ENCODE measurements around the gene ENTREP3. TPM values are rescaled to one million over a fixed set of nuclear protein-coding genes. Genes with fewer than 3 reads are reported as not detected.
"Not testable (repeated sequence)": the region's sequence is repeated elsewhere in the genome, so short reads cannot be mapped to it uniquely, and the experiment has no call there.

The ENTREP3 gene
- total RNA-seq, 1 donor = 7.8 TPM

DNA sequence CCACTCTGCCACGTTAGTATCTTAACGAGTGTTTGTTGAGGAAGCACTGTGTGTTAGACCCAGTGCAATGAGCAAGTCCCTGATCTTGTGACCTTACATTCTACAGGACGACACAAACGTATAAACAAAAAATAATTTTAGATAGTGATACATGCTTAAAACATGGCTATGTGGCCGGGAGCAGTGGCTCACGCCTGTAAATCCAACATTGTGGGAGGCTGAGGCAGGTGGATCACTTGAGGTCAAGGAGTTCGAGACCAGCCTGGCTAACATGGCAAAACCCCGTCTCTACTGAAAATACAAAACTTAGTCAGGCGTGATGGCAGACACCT is 27.2 kb downstream of the ENTREP3 start:
- no peak for DNase-seq (ENCODE audit: low read depth)
- H3K4me3 ChIP-seq (ENCODE audit: low read depth, low read length) = peak overlapping the region; percentile 56
- TF ChIP-seq, protein P1, sequence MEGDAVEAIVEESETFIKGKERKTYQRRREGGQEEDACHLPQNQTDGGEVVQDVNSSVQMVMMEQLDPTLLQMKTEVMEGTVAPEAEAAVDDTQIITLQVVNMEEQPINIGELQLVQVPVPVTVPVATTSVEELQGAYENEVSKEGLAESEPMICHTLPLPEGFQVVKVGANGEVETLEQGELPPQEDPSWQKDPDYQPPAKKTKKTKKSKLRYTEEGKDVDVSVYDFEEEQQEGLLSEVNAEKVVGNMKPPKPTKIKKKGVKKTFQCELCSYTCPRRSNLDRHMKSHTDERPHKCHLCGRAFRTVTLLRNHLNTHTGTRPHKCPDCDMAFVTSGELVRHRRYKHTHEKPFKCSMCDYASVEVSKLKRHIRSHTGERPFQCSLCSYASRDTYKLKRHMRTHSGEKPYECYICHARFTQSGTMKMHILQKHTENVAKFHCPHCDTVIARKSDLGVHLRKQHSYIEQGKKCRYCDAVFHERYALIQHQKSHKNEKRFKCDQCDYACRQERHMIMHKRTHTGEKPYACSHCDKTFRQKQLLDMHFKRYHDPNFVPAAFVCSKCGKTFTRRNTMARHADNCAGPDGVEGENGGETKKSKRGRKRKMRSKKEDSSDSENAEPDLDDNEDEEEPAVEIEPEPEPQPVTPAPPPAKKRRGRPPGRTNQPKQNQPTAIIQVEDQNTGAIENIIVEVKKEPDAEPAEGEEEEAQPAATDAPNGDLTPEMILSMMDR (IDR thresholded peaks at IDR 0.05; ENCODE audit: insufficient read depth, low read depth, low read length) = no peak

- TF ChIP-seq, protein P1 (IDR thresholded peaks at IDR 0.05; ENCODE audit: insufficient read depth, low read depth, low read length) = no peak
- peak; percentile 99 for DNase-seq (ENCODE audit: low read depth)
- peak overlapping the region; percentile 72 for H3K4me3 ChIP-seq (ENCODE audit: low read depth, low read length)
Observed at GRCh38 chr1:155227261-155228095, 27.8 kb downstream of the ENTREP3 start.

DNA sequence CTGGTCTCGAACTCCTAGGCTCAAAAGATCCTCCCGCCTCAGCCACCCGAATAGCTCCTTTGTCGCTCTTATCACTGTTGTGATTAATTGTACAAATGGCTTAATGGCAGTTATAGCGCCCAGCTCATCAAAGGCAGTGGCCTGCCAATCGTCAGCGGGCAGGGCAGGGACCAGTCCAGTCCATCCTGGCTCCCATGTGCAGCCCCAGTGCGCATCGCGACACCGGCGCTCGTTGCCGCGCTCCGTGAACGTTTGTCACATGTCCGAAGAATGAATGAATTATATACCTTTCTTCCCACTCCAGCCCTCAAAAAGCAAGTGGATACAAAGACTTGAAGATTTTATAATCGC is 28.4 kb downstream of the ENTREP3 start:
- TF ChIP-seq, protein P1 (IDR thresholded peaks at IDR 0.05; ENCODE audit: insufficient read depth, low read depth, low read length) = no peak
- H3K4me3 ChIP-seq (ENCODE audit: low read depth, low read length) = peak overlapping the region; percentile 72
- peak; percentile 37 for DNase-seq (ENCODE audit: low read depth)

GRCh38 chr1:155226188-155226909 is 28.9 kb downstream of the ENTREP3 start:
- TF ChIP-seq, protein P1 (IDR thresholded peaks at IDR 0.05; ENCODE audit: insufficient read depth, low read depth, low read length) = peak; percentile 69
- peak overlapping the region; percentile 72 for H3K4me3 ChIP-seq (ENCODE audit: low read depth, low read length)
- DNase-seq (ENCODE audit: low read depth) = peak; percentile 90

DNA sequence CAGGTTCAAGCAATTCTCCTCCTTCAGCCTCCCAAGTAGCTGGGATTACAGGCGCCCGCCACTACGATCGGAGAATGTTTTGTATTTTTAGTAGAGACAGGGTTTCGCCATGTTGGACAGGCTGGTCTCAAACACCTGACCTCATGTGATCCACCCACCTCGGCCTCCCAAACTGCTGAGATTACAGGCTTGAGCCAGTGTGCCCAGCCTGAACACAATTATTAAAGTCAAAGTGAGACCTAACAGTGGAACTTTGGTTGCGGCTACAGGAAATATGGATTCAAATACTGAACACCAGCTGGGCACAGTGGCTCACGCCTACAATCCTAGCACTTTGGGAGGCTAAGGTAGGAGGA is 29.9 kb downstream of the ENTREP3 start:
- not testable (repeated sequence) for DNase-seq (ENCODE audit: low read depth); H3K4me3 ChIP-seq (ENCODE audit: low read depth, low read length)

DNA sequence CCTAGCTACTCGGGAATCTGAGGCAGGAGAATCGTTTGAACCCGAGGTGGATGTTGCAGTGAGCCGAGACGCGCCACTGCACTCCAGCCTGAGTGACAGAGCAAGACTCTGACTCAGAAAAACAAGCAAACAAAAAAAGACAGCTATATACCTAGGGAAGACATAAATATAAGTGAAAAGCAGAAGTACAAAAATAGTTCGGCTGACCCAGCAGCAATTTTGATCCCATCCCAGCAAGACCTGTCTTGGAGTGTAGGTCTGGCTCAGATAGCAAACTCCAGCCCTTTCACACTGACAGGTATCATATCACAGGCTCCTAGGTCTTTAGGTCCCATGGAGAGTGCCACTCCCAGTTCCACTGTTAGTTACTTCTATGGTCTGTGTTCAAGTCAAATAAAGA is 32.2 kb downstream of the ENTREP3 start:
- no peak for DNase-seq (ENCODE audit: low read depth)
- H3K4me3 ChIP-seq (ENCODE audit: low read depth, low read length) = no peak overlapping the region
- TF ChIP-seq, protein P1 (IDR thresholded peaks at IDR 0.05; ENCODE audit: insufficient read depth, low read depth, low read length) = no peak

DNA sequence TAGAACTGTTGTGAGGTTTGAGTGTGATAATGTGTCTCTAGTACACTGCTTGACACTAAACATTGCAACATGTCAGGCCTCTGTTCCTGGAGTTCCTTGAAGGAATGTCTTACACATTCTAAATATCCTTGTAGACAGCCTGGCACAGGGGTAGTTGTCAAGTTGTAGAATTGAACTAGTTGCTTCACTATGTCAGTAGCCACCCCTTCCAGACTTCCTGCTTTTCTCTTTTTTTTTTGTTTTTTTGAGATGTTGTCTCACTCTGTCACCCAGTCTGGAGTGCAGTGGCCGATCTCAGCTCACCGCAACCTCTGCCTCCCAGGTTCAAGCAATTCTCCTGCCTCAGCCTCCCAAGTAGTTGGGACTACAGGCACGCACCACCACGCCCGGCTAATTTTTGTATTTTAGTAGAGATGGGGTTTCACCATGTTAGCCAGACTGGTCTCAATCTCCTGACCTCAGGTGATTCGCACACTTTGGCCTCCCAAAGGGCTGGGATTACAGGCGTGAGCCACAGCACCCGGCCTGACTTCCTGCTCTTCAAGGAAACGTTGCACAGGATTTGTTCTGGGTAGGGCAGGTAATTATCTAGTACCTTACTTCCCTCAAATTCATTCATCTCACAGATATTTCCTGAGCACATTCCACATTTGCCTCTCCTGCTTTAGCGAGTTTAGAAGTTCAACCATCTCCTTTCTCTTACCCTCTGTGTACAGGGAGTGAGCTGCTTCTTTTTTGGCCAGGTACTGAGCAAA is 34.9 kb downstream of the ENTREP3 start:
- not testable (repeated sequence) for DNase-seq (ENCODE audit: low read depth)

More for the DNA sequence above, 34.9 kb downstream of the ENTREP3 start:
- H3K4me3 ChIP-seq (ENCODE audit: low read depth, low read length) = not testable (repeated sequence)
